Measurements from ENCODE around the gene RAD51B. TPM values are rescaled to one million over a fixed set of nuclear protein-coding genes. Genes with fewer than 3 reads are reported as not detected.

The RAD51B gene
- total RNA-seq, 1 donor from 2014 or later = 3.8 TPM

GRCh38 chr14:68775614-68776126 lies 956.1 kb downstream of the RAD51B start:
- DNase-seq (ENCODE audit: low spot score) = peak; percentile 10
- intact Hi-C loops (cut with DNase I) = no loop called here

GRCh38 chr14:68777644-68778043 lies 958.1 kb downstream of the RAD51B start:
- intact Hi-C loops (cut with DNase I) = no loop called here
- no peak for DNase-seq (ENCODE audit: low spot score)

Other genes with a start within 250 kb of the RAD51B start
- 10.6 TPM for gene PIGH, start 219.5 kb upstream of the RAD51B start, total RNA-seq
- gene ARG2, start 199.9 kb upstream of the RAD51B start, total RNA-seq = 1.6 TPM
- gene VTI1B, start 145.1 kb upstream of the RAD51B start, total RNA-seq = 115 TPM
- 18.3 TPM for gene RDH11, start 124.0 kb upstream of the RAD51B start, total RNA-seq
- not detected for gene RDH12, start 117.9 kb upstream of the RAD51B start, total RNA-seq
- gene ZFYVE26, start 3.2 kb upstream of the RAD51B start, total RNA-seq = 11.2 TPM